Keratinocyte (primary cell): ENCODE data around the gene TLR8.

ENCODE experiments used
- EZH2 ChIP-seq: IDR thresholded peaks from one replicate; pipeline ENCODE4 v1.6.1; 2012; ENCODE audit warnings: inconsistent platforms, mild to moderate bottlenecking, low read length, moderate library complexity
- TF ChIP-seq, protein P1 (sequence below), 3 experiments: IDR thresholded peaks in 1 of 3; conservative IDR thresholded peaks in 1 of 3; optimal IDR thresholded peaks in 1 of 3; 2 replicates in 2 of 3; 3 replicates in 1 of 3; pipeline versions ENCODE3 to v1.5.1; 2011; ENCODE audit warnings: low read length in 3 of 3, mild to moderate bottlenecking in 3 of 3, moderate library complexity in 2 of 3, control low read depth in 1 of 3, inconsistent platforms in 1 of 3; ENCODE audit not compliant: insufficient read depth in 2 of 3; ENCODE audit errors: extremely low read depth in 1 of 3

DNA sequence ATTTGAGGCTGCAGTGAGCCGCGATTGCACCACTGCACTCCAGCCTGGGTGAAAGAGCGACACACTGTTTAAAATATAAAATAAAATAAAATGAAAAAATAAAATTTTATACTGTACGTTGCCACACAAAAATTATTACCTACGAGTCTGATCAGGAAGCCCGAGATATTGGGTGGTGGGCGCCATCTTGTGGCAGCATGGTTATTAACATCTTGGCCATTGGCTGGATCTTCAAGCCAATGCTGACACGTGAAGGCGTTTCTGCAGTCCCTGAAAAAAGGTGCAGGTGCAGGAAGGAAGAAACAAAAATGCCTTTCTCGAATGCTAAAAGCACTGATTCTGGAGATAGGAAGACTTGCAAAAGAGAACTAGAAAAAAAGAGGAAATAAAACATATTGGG, 4.9 kb upstream of the TLR8 start:
- TF ChIP-seq, protein P1, sequence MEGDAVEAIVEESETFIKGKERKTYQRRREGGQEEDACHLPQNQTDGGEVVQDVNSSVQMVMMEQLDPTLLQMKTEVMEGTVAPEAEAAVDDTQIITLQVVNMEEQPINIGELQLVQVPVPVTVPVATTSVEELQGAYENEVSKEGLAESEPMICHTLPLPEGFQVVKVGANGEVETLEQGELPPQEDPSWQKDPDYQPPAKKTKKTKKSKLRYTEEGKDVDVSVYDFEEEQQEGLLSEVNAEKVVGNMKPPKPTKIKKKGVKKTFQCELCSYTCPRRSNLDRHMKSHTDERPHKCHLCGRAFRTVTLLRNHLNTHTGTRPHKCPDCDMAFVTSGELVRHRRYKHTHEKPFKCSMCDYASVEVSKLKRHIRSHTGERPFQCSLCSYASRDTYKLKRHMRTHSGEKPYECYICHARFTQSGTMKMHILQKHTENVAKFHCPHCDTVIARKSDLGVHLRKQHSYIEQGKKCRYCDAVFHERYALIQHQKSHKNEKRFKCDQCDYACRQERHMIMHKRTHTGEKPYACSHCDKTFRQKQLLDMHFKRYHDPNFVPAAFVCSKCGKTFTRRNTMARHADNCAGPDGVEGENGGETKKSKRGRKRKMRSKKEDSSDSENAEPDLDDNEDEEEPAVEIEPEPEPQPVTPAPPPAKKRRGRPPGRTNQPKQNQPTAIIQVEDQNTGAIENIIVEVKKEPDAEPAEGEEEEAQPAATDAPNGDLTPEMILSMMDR (optimal IDR thresholded peaks at IDR 0.05 in 1 of 3, IDR thresholded peaks at IDR 0.05 in 1 of 3, conservative IDR thresholded peaks at IDR 0.05 in 1 of 3; ENCODE audit: extremely low read depth in 1 of 3, insufficient read depth in 2 of 3, low read length in 3 of 3), result peak; percentile 62 to 79 (median 68)
- no peak for TF ChIP-seq EZH2
